ENCODE data around the gene SPACA6. TPM values are rescaled to one million over a fixed set of nuclear protein-coding genes. Genes with fewer than 3 reads are reported as not detected.

The SPACA6 gene
- total RNA-seq, 1 experiment from 2014 or later = 18.9 TPM

DNA sequence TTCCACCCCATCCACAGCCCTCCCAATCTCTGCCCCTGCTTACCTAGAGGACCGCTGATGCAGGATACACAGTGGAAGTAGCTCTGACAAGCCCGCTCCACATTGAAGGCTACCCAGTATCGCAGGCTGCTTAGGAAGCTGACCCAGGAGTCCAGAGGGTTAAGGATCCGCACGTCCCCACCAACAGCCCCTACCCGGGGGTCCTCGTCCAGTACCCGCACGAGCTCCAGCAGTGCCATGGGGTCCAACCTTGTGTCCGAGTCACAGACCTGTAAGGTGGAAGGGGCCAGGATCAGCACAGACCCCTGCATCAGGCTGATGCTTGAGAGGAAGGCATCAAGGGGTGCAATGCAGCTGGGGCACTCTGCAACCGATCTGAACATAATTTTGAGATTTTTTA, 23.8 kb downstream of the SPACA6 start:
- Histone ChIP-seq H4K20me1 (ENCODE audit: control insufficient read depth, insufficient read depth, insufficient read length) (no peaks in the 10 kb centered on the region), H3K9me3 (ENCODE audit: control insufficient read depth, low read depth, low read length) (no peaks in the 10 kb centered on the region), H3K27me3 (ENCODE audit: insufficient read depth, low read length) (peaks cover 6% of the 10 kb centered on the region; the same call in 1 of the 2 replicates), H2BK20ac (ENCODE audit: low read depth, low read length, poor library complexity, severe bottlenecking) (no peak overlapping the region), H2AK5ac (ENCODE audit: insufficient read length, low read length) (no peak overlapping the region), H2BK5ac (ENCODE audit: insufficient read length, low read length) (no peak overlapping the region), H2BK12ac (ENCODE audit: insufficient read length, low read depth, low read length) (no peak overlapping the region), H3T11ph (ENCODE audit: low read length) (no peak overlapping the region), H3K23me2 (ENCODE audit: insufficient read length, low read depth, low read length, poor library complexity, severe bottlenecking) (peaks cover 9% of the 10 kb centered on the region), H3K27ac (ENCODE audit: insufficient read length, low read depth, low read length) (no peak overlapping the region), H2BK15ac (ENCODE audit: low read depth, low read length) (no peak overlapping the region), H3K14ac (ENCODE audit: insufficient read depth, low read length) (no peak overlapping the region), H2AFZ (ENCODE audit: low read length) (no peak overlapping the region), H3K18ac (ENCODE audit: insufficient read length, low read depth, low read length) (no peak overlapping the region), H3K4ac (ENCODE audit: low read depth, low read length) (no peak overlapping the region), H3K23ac (ENCODE audit: insufficient read length, low read depth, low read length) (no peak overlapping the region), H3K9ac (ENCODE audit: extremely low read depth, insufficient read length, low read length) (no peak overlapping the region), H3K56ac (ENCODE audit: insufficient read length, low read depth, low read length) (no peak overlapping the region), H3K4me1 (ENCODE audit: insufficient read depth, low read length) (no peaks in the 10 kb centered on the region), H3K79me1 (ENCODE audit: insufficient read depth, low read depth, low read length, poor library complexity, severe bottlenecking) (no peaks in the 10 kb centered on the region), H3K79me2 (ENCODE audit: insufficient read depth, low read length) (no peaks in the 10 kb centered on the region), H4K8ac (replicated peaks; ENCODE audit: insufficient read length, low read depth, low read length) (no peak overlapping the region), H3K4me2 (ENCODE audit: insufficient read depth, insufficient read length, low read length) (no peak overlapping the region), H4K5ac (ENCODE audit: insufficient read length, low read depth, low read length) (no peak overlapping the region), H4K91ac (ENCODE audit: insufficient read length, low read depth, low read length) (no peak overlapping the region), H2BK120ac (ENCODE audit: low read depth, low read length, poor library complexity, severe bottlenecking) (no peak overlapping the region)
- Mint-ChIP-seq H3K9me3 (peaks cover 0 to 30% of the 10 kb centered on the region in 2 experiments; a peak in 4 of 5 replicates), H3K4me3 (no peak overlapping the region), H3K36me3 (ENCODE audit: insufficient read depth in 1 of 3, low read depth in 3 of 3) (no peaks in the 10 kb centered on the region), H3K27me3 (ENCODE audit: low read depth) (peaks cover 73% of the 10 kb centered on the region), H3K4me1 (peaks cover 7 to 8% of the 10 kb centered on the region in 2 experiments; a peak in 3 of 4 replicates), H3K27ac (no peak overlapping the region)
- WGBS (ENCODE audit: extremely low coverage, insufficient read length, low lambda C conversion rate) = no CpG with 5 or more reads among the region's 11 CpGs
- TF ChIP-seq CTCF (conservative IDR thresholded peaks at IDR 0.05) = no peak
- DNase-seq = no peak
